Breast epithelium (tissue), 3 donors: ENCODE results near the gene CHRM5.

Experiments used
- CTCF ChIP-seq, 3 donors: fragments of 450-650 bp; IDR thresholded peaks; one replicate each; pipeline ENCODE4 v1.5.1; 2016 to 2017; ENCODE audit warnings: antibody characterized with exemption in 3 of 3, mild to moderate bottlenecking in 3 of 3, moderate library complexity in 3 of 3
- POLR2A ChIP-seq: fragments of 450-650 bp; IDR thresholded peaks from one replicate; pipeline ENCODE4 v1.6.1; 2016; ENCODE audit warnings: antibody characterized with exemption, mild to moderate bottlenecking, moderate library complexity

GRCh38 chr15:34084086-34084485 is 115.8 kb downstream of the CHRM5 start:
- no peak for TF ChIP-seq POLR2A
- TF ChIP-seq CTCF (IDR thresholded peaks at IDR 0.05) = no peak
